Heart left ventricle (tissue), 13 donors: ENCODE measurements around the gene IL1A.

Source experiments
- CTCF ChIP-seq, 12 donors: fragments of 200-600 bp; sonication (generic) in 4 of 12; IDR thresholded peaks; one replicate each; pipeline versions ENCODE4 v1.5.0 to v1.8.0; 2018 to 2022; ENCODE audit warnings: antibody characterized with exemption in 12 of 12, mild to moderate bottlenecking in 5 of 12
- POLR2A ChIP-seq, 2 donors: fragments of 450-650 bp; IDR thresholded peaks; one replicate each; pipeline ENCODE4 v1.6.1; 2017; ENCODE audit warnings: antibody characterized with exemption in 2 of 2, mild to moderate bottlenecking in 2 of 2, moderate library complexity in 2 of 2
- donor health status: ischemic (EF 13 %, LVEDD 7.1; RV severe dilation, severe dysfunction).
- donor health status: DM: no; HTN: yes; CAD: no.
- donor health status: DM: no; HTN: no; CAD: no.
- donor health status: ischemic (EF 25% LVEDD 6.9; RV normal size, moderate dysfunction).
- donor health status: ischemic (EF 25% LVEDD 5.7; RV mildly dilated, moderate dysfunction).
- donor health status: ischemic (EF 35%, LVEDD 5.7; RV mildly dilated, moderate dysfunction).
- donor health status: nonischemic (EF 11% LVEDD 7.7; RV severe dilation, severe dysfunction).
- donor health status: DM: yes; HTN: yes; CAD: no.
- donor health status: PGD.
- donor health status: ischemic (EF 29% LVEDD 5.4; RV normal size, mild dysfunction).
- donor health status: nonischemic (EF 23%, LVEDD 6.1; RV moderate dilation, normal function).

GRCh38 chr2:112803691-112804521 lies 19.6 kb upstream of the IL1A start:
- no peak for TF ChIP-seq CTCF (IDR thresholded peaks at IDR 0.05)
- TF ChIP-seq POLR2A (IDR thresholded peaks at IDR 0.05), result no peak
